Measurements from ENCODE around the gene PDGFD. TPM values are rescaled to one million over a fixed set of nuclear protein-coding genes. Genes with fewer than 3 reads are reported as not detected.
A peak's percentile ranks its signal among the peaks of the same experiment; 100 is the strongest.

PDGFD gene
- total RNA-seq: 8.9 TPM
- long read RNA-seq, full-length matches to known transcripts: 32 of 37 reads
- long read RNA-seq, partial matches to known transcripts: 0 of 37 reads
- long read RNA-seq, other reads (novel, unspliced or antisense): 5 of 37 reads

DNA sequence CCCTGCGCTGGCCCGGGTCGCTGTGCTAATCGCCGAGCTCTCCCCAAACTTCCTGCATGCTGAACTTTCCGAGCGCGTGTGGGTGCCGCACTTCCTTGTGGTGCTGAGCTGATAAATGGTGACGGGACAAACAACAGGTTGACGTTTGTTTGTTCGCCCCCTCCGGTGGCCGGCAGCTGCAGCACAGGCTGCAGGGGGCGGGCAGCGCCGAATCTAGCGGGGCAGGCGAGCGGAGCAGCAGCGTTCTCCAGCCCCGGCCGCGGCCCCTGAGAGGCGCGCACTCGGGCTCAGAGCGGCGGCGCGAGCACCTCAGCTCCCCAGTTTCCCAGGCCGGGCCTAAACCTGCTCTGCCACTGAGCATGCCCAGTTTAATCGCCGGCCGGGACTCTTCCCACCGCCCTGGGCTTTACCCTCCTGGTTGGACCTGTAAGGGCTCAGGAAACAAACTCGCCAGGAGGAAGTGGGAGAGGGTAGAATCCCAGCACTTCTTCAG is at the start of gene PDGFD:
Gene PDGFD (minus strand): TSS at position 120 of the 493 bp plus-strand sequence.
- DNase-seq (peak; percentile 77), ATAC-seq (ENCODE audit: poor library complexity) (peak; percentile 96)
- intact Hi-C loops (cut with DNase I): no loop called here

DNA sequence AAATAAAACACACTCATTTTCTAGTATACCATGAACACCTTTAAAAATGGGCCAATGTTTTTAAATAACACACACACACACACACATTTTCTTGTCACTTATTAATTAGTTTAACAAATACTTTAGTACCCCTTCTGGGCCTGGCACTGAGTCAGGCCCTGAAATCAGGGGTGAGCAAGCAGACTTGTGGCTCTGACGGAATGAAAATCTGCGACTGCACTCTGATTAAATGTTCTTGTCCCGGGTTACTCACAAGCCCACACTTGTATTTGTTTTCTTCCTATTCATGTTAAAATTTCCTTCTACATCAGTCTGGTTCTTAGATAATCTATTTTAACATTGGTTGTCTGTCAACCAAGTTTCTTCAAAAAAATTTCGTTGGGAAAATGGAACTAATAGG is 43.0 kb upstream of the PDGFD start:
- intact Hi-C loops (cut with DNase I): no loop called here
- ATAC-seq (ENCODE audit: poor library complexity): no peak
- no peak for DNase-seq

DNA sequence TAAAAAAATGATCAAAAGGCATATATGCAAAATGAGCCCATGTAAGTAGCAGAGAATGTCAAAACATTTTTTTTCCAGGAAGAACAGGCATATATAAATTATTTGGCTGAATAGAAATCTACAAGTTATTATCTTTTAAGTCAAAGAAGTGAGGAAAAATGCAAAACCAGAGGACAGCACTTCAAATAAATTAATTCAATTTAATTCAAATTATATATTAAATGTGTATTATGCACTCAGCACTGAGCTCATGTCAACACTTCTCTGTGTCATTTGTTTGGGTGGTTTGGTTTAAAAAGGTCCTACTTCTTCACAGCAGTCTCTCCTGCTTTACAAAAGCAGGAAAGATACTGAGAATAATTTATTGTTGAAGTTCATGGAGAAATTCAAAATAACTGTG is 41.9 kb upstream of the PDGFD start:
- intact Hi-C loops (cut with DNase I): no loop called here
- DNase-seq: no peak
- no peak for ATAC-seq (ENCODE audit: poor library complexity)

DNA sequence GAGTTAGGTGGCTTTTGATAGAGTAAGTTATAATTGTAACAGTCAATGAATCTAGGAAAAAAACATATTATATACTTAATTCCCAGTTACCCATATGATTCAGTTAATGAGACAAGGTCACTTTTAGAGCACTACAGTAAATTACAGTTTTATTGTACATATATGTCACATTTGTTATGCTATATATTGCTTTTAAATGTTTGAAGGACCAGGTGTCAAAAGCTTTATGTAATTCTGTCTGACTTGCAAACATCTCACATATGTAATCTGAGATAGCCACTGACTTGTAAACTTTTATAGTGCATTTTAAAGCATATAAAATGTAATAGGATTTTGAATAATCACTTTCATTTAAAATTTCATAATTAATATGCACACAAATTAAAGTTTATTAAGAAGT is 36.7 kb upstream of the PDGFD start:
- ATAC-seq (ENCODE audit: poor library complexity) (no peak), DNase-seq (no peak)
- intact Hi-C loops (cut with DNase I): no loop called here

DNA sequence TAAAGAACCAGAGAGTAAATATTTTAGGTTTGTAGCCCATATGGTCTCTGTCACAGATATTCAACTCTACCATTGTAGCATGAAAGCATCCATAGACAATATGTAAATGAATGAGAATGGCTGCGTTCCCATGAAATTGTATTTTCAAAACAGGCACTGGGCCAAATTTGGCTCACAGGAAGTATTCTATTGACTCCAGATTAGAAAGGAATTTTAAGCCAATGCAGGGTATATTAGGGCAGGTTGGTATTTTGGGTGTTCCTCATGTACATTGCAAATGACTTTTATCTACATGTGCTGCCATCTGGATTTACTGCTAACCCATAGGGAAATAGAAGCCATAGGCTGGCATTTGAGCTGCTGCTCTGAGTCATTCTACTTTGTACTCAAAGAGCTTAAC is 35.1 kb upstream of the PDGFD start:
- intact Hi-C loops (cut with DNase I): no loop called here
- ATAC-seq (ENCODE audit: poor library complexity) (no peak), DNase-seq (no peak)

DNA sequence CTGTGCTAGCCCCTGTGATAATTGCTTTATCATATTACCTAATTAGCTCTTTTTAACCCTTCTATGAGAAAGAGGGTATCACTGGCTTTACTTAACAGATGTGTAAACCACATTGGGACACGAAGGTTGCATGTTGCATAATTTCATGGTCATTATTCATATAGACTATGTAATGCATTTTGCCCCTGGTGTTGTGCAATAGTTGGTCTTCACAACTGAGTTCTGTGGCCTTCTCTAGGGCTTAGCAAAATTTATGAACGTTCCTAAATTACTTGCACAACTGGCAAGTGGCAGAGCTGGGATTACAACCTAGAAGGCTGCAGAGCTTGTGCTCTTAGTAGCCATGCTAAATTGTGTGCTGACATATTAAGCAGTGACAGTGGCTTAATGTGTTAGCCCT is 34.6 kb upstream of the PDGFD start:
- ATAC-seq (ENCODE audit: poor library complexity): no peak
- intact Hi-C loops (cut with DNase I): no loop called here
- no peak for DNase-seq

DNA sequence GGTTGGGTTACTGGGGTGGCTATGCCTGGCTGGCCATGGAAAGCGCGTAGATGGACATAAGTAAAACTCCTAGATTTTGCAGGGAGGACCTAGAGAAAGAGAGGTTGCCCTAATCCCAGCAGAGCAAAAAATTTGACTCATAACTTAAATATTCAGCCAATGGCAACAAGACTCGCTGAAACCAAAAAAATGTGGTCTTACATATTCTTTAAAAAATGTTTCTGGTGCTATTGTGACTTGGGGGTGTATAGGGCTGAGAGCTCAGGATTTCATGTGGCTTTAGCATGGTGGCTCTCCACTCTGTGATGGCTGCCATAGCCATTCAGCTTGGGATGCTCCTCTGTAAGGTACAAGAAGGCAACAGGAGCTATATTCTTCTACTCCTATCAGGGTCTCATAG is 27.2 kb upstream of the PDGFD start:
- intact Hi-C loops (cut with DNase I): no loop called here
- DNase-seq (no peak), ATAC-seq (ENCODE audit: poor library complexity) (no peak)

DNA sequence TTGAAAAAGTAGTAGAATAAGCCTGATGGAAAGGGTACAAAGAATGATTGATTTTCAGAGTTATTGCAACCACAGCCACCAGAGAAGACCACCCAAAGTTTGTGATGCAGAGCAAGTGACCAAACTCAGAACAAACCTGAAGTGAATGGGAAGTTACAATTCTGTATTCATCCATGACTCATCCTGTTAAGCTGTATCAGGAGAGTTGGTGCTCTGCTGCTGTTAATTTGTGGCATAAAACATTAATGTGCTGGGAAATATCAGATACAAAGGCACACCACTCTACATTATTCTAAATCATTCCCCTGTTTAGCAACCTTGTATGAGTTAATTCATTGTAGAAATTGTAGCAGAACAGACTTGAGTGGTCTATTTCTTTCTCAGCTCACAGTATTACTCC is 19.6 kb upstream of the PDGFD start:
- ATAC-seq (ENCODE audit: poor library complexity): no peak
- intact Hi-C loops (cut with DNase I): no loop called here
- DNase-seq: no peak

DNA sequence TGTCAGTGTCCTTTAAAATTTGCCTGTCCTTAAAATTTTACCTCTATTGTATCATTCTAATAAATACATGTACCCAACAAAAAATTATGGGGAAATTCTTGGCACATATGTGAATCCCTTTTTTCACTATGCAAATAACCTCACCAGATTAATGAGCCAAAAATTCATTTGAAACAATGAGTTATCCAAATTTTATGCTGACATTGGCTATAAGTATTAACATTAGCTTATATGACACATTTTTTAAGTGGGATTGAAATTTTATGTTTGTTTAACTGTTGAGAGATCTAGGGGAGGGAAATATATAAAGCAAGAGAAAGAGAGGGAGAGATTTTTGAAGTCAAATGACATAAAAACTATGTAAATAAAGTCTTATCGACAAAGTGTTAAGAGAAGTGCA is 11.8 kb upstream of the PDGFD start:
- ATAC-seq (ENCODE audit: poor library complexity): no peak
- DNase-seq: no peak
- intact Hi-C loops (cut with DNase I): no loop called here

DNA sequence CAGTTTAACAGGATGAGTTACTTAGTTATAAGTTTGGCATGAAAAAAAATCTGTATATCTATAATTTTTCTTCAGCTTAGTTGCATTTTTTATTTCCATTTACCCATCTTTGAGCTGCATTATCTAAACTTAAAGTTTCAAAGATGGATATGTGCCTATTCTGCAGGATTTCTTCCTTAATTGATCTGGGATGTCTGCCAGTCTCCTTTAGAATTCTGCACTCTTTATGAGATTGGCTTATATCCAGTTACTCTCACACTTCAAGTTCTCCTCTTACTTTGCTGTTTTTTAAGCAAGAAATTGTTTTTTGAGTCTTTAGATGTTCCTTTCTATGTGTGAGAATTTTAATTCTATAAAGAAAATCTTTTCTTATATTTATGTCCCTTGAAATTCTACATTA is 5.1 kb upstream of the PDGFD start:
- ATAC-seq (ENCODE audit: poor library complexity) (no peak), DNase-seq (no peak)
- intact Hi-C loops (cut with DNase I): no loop called here

DNA sequence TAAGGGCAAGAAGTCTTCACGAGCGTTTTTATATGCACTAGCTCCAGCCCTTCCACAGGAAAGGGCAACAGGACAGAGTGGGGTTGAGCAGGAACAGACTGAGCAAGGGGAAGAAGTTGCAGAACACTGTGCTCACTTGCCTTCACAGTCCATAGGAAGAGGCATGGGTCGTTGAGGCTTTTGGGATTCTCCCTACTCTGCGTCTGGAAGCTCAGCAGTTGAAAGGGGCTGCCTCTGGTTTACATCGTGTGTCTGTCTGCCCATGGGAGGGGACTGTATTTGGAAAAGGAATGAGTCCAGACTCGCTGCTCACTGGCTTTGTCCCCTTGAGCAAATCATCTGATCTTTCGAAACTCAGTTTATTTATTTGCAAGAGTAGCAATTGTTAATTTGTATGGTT is 1.1 kb upstream of the PDGFD start:
- intact Hi-C loops (cut with DNase I): no loop called here
- ATAC-seq (ENCODE audit: poor library complexity) (no peak), DNase-seq (no peak)

DNA sequence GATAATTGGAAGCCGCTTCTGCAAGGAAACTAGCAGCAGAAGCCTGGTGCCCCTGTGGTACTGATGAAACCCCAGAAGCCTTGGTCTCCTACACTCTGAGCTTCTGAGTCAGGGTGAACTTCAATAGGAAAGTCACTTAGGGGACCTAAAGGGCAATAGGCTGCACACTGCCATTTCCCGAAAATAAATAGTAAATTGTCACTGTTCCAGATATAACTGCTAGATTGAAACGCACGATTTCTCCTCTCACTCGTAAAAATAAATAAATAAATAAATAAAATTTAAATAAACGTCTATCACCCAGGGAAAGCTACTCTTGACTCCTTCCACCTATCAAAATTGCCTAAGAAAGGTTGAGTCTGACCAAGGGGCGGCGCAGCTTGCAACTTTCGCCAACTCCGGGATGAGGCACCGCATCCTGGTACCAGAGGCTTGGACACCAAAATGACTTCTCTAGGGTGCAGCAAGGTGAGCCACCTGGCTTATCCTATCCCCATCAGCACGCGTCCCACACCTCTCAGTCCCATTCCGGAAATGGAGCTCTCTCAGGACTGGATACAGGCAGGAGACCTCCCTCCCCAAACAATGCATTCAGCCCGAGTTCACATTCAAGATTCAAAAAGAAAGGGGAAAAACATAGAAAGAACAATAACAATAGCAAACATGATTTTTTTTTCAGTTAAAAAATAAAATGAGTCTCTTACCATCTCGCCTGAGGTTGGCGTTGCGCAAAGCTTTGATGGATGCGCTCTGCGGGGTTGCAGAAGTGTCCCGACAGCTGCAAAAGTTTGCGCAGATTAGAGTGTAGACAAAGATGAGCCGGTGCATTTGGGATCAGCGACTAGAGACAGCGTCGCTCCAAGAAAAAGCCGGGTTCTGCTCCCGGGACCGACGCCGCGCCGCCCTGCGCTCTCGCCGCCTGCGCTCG is 583 bp downstream of the PDGFD start:
- ATAC-seq (ENCODE audit: poor library complexity): peak; percentile 54
- intact Hi-C loops (cut with DNase I): no loop called here
- DNase-seq: peak; percentile 56

DNA sequence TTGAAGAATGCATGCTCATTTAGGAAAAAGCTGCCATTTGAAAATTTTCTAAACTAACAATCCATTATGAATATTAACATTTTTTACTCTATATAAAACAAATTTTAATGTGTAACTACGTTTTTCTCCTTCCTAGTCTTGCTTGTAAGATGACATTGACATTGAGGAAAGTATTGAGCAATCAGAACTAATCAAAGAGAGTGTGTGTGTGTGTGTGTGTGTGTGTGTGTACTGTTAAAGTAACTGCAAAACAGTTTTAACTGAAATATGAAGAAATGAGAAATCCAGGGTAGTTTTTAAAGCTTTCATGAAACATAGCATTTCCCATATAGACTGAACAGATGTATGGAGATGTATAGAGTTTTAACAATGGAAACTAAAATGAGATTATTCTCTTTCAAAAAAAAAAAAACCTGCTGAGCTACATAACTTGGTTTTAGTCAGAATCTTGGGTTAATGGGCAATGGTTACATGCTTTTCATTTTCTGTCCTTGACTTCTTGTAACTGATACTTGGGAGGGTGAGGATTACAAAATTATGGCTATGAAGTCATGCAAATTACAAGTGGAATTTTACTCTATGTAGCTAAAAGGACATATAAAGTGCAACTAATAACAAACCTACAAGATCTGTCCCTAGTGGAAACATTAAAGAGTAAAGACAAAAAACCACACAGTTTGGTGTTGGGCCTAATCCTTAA is 2.0 kb downstream of the PDGFD start:
- intact Hi-C loops (cut with DNase I): no loop called here
- ATAC-seq (ENCODE audit: poor library complexity) (no peak), DNase-seq (no peak)

DNA sequence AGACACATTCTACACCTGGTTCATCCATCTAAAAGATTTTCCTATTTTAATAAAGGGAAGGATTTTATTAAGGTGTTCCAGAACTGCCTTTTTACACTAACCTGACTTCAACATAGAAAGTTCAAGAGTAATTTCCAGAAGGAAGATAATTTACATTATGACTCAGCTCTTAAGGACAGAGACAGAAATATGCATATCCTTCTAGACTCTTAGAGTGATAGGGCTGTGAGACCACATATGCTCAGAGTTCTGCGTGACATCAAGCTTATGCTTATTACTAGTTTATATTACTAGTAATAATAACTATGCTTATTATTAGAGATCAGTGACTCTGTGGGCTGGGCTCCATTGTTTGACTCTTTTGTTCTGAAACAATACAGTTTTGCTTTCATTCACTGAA is 4.6 kb downstream of the PDGFD start:
- intact Hi-C loops (cut with DNase I): loop anchor here (10.0 kb wide), 1 partner anchor 235 kb away; no protein-coding TSS in a partner anchor
- ATAC-seq (ENCODE audit: poor library complexity): no peak
- DNase-seq: no peak

DNA sequence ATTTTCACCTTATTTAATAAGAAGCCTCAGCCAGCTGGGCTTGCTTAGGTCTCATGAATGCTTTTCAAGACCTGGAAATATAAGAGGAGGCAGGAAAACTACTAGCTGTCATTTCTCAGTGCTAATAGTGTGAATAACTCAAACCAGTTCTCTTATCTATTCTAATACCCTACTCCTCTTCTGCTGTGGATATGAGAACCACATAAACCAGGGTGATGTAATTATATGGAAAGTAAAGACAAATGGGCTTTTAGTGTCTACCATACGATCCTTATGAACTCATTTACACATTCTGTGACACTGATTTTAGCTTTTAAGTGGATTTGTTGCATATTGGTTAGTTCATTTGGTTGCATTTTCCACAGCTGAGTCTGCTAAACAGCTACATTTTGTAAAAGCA is 8.6 kb downstream of the PDGFD start:
- no peak for ATAC-seq (ENCODE audit: poor library complexity)
- no peak for DNase-seq
- intact Hi-C loops (cut with DNase I): loop anchor here (10.0 kb wide), 1 partner anchor 231 kb away; no protein-coding TSS in a partner anchor

DNA sequence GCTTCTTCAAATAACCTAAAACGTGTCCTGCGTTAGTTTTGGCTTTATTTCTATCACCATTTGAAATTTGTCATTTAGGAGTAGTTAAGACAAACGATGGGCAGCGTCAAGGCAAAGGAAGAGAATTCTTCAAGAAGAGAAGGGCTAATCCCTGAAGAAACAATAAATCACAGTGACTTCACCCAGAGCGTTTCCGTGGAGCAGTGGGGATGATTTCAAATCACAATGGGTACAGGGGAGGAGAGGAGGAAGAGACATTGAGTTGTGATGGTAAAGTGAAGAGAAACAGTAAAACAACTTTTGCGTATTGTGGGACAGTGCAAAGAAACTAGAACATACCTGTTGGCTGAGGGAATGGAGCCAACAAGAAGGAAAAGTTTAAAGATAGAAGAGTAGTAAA is 9.7 kb downstream of the PDGFD start:
- ATAC-seq (ENCODE audit: poor library complexity): no peak
- intact Hi-C loops (cut with DNase I): loop anchor here (5.0 to 10.0 kb wide), 2 partner anchors 229 to 472 kb away; no protein-coding TSS in a partner anchor
- no peak for DNase-seq

DNA sequence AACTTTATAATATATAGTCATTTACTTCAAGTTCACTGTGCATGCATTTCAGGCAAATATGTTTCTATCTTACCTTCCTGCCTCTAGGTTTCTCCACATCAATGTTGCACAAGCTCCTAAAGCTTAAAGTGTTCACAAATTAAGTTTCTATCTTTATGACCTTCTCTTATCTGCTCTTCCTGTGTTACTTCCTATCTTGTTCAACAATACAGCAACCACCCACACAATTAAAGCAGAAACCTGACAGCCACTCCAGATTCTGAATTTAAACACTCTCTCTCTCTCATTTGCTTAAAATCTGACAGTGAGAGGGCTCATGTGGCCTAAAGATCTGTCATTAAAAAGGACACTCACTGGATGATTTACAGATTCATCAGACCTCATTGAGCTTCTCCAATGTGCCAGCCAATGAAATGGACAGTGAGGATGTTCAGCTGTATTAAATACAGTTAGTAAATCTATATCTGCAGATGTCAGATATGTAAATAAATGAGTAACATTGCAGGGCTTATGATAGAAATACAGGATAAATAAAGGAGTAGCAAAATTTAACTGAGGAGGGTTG is 10.9 kb downstream of the PDGFD start:
- intact Hi-C loops (cut with DNase I): loop anchor here (5.0 to 10.0 kb wide), 2 partner anchors 228 to 471 kb away; no protein-coding TSS in a partner anchor
- DNase-seq (no peak), ATAC-seq (ENCODE audit: poor library complexity) (no peak)

DNA sequence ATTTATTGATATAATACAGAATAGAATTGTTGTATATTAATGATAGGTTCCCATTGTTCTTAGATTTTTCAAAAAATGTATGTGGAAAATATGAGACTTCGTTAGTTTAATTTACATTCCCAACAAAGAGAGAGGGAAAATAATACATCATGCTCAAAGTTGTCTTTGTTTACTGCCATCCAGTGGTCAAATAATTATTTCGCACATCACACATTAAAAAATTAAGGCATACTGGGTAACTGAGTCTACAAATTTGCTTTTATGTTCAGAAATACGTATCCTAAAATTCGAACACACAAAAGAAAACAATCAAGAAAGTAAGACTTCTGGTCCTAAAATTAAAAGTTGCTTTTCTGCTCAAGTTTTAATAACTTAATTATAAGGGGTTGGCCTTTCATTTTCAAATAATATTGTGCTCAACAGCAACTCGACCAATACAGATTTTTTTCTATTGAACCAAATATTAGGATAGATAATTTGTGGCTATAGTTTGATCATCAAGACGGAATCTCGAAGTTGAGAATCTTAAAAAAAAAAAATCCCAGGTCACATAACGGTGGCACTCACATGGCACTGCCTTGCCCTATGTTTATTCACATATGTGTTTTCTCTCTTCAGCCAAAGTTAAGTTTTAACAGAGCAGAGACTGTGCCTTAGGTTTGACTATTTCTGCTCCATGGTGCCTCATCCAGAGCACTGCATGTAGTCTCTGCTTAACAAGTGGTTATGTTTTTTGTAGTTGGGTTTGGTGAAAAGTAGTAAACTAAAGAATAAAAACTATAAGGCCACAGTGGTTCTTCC is 12.3 kb downstream of the PDGFD start:
- DNase-seq: no peak
- intact Hi-C loops (cut with DNase I): loop anchor here (5.0 to 10.0 kb wide), 2 partner anchors 227 to 469 kb away; no protein-coding TSS in a partner anchor
- no peak for ATAC-seq (ENCODE audit: poor library complexity)

All from Right ventricle myocardium superior (tissue), 1 donor.